AML-193 (cell line): ENCODE measurements around the gene HDLBP.
"Not testable (repeated sequence)": the region's sequence is repeated elsewhere in the genome, so short reads cannot be mapped to it uniquely, and the experiment has no call there.

Source experiments
- DNase-seq, 2 experiments: peaks; one replicate each; lab custom pipeline; 2025; lab: John Stamatoyannopoulos, UW

Gene HDLBP

DNA sequence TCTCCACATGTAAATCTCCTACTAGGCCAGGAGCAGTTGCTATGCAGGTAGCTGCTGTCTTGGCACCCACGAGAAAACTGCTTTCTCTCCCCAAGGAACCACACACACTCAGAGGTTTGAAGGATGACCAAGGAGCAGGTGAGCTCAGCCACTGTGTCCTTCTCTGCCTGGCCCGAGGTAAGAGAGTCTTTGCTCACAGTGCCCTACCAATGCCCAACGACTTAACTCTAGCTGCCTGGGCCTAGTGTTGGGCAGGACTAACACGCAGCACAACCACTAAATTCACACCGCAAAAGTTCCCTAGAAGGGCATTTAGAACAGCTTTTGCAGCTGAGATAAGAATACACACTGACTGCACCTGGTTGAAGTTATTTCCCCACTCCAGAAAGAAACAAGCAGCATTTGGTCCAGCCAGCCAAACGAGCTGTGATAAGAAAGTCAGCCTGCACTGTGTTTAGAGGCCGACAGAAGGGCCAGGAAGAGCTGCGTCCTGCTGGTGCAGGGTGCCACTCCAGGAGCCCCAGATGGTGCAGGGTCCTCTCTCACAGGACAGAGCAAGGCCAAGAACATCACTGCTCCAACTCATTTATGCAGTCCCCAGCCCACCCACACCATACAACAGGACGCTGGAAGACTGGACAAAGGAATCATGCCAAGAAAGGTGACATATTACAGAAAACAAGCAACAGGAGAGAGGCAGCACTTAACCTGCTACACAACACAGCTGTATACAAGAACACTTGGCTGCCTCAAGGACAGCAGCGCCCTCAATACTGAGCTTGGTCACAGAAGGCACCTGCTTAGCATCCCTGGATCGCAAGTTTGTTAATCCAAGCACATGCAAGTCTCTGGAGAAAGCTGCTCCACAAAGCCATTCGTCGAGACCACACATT is 12.5 kb downstream of the HDLBP start:
- no peak for DNase-seq

DNA sequence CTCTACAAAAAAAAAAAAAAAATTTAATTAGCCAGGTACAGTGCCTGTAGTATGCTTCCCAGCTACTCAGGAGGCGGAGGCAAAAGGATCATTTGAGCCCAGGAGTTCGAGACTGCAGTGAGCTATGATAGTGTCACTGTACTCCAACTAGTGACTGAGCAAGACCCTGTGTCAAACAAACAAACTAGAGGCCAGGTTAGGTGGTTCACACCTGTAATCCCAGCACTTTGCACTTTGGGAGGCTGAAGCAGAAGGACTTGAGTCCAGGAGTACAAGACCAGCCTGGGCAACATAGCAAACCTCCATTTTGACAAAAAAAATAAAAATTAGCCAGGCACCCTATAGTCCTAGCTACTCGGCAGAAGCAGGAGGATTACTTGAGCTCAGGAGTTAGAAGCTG is 13.4 kb downstream of the HDLBP start:
- no peak for DNase-seq

DNA sequence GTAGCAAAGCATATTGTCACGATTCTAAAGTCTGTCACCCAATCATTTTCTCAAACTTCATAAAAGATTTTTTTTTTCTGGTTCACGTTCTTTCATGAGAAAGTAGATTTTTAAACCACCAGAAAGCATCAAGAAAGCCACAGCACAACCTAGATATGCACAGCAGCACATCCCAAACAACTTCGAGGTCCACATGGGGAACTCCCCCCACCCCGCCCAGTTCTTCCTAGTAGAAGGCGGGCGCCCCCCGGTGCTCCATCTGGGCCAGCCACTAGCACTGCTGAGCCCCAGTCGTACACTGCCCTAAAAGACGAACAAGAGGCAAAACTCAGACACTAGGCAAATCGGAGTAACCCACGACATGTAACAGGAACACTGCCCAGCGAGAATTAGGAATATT is 15.5 kb downstream of the HDLBP start:
- DNase-seq: no peak

DNA sequence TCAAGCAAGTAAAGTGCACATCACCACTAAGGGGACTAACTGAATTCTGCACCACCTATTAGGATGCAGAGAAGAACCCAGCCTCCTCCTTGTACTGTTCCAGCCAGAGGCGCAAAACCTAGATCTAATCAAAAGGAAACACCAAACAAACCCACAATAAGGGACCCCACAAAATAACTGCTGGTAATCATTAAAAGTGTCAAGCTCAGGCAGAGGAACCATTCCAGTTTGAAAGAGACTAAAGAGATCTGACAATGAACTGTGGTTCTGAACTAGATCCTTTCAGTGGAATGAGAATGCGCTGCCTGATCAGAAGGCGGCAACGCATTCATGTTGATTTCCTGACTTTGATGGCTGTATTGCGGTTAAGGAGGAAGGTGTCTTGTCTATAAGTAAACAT is 16.8 kb downstream of the HDLBP start:
- DNase-seq: no peak

DNA sequence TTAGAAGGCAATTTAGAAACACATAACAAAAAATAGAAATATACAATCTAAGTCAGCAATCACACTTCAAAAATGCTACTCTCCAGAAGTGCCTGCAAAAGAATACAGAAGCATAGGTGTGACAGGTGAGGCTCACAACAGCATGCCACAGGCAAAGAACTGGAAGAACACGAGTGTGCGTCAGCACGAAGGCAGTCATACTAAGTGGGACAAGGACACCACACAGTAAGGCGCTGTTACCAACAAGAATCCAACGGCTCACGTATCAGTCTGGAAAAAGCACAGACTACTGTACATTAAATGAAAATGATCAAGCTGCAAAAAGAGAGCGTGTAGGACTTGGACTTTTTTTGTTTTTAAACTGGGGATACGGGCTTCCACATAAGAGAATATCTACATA is 18.7 kb downstream of the HDLBP start:
- DNase-seq: no peak

DNA sequence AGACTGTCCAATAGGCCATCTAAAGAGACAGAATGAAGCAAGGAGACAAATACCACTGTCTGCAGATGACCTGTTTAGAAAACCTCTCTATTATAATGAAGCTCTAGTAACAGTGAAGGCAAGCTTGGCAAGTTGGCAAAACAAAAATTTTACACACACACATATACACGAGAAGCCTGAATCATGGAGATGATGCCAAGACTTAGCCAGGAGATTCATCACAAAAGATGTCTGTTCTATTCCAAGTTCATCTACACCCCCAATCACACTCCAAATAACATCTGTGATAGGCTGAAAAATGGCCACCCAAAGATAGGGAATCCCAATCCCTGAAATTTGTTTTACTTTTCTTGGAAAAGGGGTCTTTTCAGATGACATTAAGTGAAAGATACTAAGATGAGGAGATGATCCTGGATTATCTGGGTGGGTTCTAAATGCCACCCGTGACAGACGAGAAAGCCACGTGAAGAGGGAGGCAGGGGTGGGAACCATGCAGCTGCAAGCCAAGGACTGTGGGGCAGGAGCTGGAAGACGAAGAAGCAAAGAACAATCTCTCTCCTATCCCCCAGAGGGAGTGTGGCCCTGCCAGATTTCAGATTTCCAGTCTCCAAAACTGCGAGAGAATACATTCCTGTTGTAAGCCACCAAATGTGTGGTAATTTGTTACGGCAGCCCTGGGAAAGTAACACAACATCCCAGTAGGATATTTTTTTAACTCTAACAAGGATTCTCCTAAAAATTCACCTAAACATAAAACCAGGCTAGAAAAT is 20.0 kb downstream of the HDLBP start:
- DNase-seq: no peak

DNA sequence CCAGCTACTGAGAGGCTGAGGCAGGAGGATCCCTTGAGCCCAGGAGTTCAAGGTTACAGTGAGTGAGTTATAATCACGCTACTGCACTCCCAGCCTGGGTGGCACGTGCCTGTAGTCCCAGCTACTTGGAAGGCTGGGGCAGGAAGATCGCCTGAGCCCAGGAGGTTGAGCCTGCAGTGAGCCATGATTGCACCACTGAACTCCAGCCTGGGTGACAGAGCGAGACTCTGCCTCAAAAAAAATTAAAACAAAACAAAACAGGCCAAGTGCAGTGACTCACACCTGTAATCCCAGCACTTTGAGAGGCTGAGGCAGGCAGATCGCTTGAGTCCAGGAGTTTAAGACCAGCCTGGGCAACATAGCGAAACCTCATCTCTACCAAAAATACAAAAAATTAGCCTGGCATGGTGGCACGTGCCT is 22.1 kb downstream of the HDLBP start:
- DNase-seq: not testable (repeated sequence)

DNA sequence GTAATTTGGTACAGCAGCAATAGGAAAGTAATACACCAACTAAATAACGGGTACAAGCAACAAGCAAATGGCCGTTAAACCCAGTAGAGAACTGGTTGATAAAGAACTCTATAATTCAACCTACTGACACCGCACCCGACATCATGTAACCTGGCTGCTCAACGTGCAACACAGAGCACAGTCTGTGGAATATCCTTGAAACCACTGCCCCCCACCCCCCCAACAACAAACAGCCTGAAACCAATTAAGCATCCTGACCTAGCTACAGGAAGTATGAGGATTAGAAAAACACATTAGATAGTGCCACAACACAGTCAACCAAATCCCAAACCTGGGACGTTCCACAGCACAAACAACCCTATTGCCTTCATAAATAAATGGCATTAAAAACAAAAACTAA is 23.5 kb downstream of the HDLBP start:
- no peak for DNase-seq

GRCh38 chr2:241291153-241291552 is 24.3 kb downstream of the HDLBP start:
- no peak for DNase-seq

- DNase-seq: no peak
Measured at GRCh38 chr2:241289597-241289996, 25.9 kb downstream of the HDLBP start.

DNA sequence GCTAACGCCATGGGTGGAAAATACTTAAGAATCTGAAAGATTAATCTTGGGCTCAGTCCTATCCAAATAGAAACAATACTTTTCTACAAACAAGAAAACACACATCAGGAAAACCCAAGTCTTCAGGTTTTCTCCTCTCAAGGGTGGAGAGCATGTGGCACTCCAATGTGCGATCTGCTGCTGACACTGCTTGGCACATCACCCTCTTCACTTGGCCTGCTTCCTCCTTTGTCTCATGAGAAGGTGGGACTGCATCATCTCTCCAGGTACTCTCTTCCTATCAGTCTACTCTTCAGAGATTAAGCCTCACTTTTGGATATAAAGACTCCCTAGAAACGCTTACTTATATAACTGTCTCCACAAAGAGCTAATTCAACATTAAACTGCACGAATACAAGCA is 26.4 kb downstream of the HDLBP start:
- no peak for DNase-seq

DNA sequence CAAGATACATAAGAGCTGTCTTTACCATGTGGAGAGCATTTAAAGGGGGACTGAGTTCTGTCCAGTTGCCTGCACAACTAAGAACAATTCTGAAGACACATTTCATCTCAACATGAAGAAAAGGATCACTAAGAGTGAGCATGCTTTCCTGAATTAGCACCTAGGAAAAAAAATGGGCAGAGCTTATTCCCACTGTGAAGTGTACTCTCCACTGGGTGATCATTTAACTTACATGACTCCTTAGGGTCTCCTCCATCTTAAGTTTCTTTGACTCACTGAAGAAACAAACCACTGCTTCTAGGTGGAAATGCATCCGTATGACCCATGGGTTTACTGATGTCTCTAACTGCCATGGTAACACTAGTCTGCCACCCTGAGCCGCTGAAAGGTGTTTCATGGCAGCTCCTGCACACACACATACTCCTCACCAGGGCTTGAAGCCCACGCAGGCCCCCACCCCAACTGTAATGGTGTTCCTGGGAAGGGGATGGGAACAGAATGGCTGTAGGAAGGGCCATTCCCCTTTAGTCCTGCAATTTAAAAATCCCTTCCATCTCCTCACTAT is 27.1 kb downstream of the HDLBP start:
- DNase-seq: no peak

GRCh38 chr2:241286348-241287090 is 29.0 kb downstream of the HDLBP start:
- no peak for DNase-seq

DNA sequence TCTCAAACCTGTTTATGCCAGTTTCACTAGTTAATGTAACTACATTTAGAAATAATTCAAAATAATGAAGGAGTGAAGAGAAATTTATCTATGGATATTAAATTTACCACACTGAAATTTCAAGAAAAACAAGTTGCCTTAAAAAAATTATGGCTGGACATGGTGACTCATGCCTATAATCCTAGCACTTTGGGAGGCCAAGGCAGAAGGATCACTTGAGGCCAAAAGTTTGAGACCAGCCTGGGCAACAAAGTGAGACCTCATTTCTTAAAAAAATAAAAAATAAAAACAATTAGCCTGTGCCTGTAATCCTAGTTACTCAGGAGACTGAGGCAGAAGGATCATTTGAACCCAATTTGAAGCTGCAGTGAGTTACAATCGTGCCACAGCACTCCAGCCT is 29.9 kb downstream of the HDLBP start:
- DNase-seq: no peak

DNA sequence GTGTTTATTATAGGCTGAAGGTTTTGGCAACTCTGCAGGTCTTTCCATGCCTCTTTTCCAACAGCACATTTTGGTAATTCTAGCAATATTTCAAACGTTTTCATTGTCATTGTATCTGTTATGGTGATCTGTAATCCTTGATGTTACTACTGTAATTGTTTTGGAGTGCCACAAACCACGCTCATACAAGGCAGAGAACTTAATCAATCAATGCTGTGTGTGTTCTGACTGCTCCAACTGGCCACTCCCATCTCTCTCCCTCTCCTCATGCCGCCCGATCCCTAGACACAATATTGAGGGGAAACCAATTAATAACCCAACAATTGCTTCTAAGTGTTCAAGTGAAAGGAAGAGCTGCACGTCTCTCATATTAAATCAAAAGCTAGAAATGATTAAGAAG is 32.9 kb downstream of the HDLBP start:
- DNase-seq: no peak

GRCh38 chr2:241280291-241280690 is 35.2 kb downstream of the HDLBP start:
- DNase-seq: no peak

- no peak for DNase-seq
Measured at GRCh38 chr2:241279828-241280227, 35.6 kb downstream of the HDLBP start.

GRCh38 chr2:241279413-241279812 is 36.1 kb downstream of the HDLBP start:
- no peak for DNase-seq

- not testable (repeated sequence) for DNase-seq
Measured at GRCh38 chr2:241278306-241278705, 37.2 kb downstream of the HDLBP start.

- DNase-seq: no peak
Measured at GRCh38 chr2:241275910-241276309, 39.6 kb downstream of the HDLBP start.

DNA sequence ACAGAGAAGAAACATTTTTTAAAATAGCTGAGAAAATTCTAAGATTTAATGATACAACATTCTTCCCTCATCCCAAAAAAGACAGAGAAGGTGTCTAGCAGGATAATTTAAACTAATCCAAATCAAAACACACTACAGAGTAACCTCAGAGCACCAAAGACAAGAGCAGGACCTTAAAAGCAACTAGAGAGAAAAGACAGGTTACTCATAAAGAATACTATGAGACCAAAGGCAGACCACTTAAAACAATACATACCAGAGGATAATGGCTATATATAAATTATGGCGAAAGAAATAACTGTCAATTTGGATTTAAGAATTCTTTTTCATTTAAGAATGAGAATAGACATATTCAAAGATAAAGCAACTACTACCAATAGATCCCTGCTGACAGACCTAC is 40.0 kb downstream of the HDLBP start:
- no peak for DNase-seq

DNA sequence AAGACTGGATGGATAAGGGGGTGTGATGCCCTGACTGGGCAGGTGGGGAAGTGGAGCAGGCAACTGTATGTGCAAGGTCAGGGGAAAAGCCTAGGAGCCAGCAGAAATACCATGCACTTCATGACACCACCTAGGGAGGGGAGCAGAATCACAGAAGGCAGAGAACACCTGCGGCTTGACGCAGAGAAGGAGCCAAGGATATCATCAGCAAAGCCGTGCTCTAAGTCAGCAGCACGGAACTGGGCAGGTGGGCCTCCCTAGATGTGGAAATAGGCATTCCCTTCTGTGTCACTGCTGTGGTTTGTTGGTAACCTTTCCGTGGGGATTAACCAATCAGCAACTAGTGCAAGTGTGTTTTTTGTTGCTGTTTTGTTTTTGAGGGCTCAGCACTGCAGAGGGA is 41.3 kb downstream of the HDLBP start:
- no peak for DNase-seq
